NCI-H2227 treated with DMSO at 0.1 percent for 48 hours (cell line): ENCODE measurements around the gene MCTP2.

Experiments used
- DNase-seq: peaks from one replicate; lab custom pipeline; 2025; lab: John Stamatoyannopoulos, UW

The MCTP2 gene

GRCh38 chr15:94395640-94396039 is 164.3 kb downstream of the MCTP2 start:
- DNase-seq = no peak

- no peak for DNase-seq
Observed at GRCh38 chr15:94397337-94397736, 166.0 kb downstream of the MCTP2 start.

- DNase-seq = no peak
Observed at GRCh38 chr15:94398001-94398400, 166.6 kb downstream of the MCTP2 start.

GRCh38 chr15:94400526-94401298 is 169.4 kb downstream of the MCTP2 start:
- DNase-seq = no peak

- DNase-seq = no peak
Observed at GRCh38 chr15:94403331-94403730, 172.0 kb downstream of the MCTP2 start.

GRCh38 chr15:94404733-94405283 is 173.4 kb downstream of the MCTP2 start:
- no peak for DNase-seq

GRCh38 chr15:94411285-94411684 is 179.9 kb downstream of the MCTP2 start:
- peak; percentile 92 for DNase-seq

- DNase-seq = peak; percentile 36
Observed at GRCh38 chr15:94411846-94412245, 180.5 kb downstream of the MCTP2 start.

- DNase-seq = peak; percentile 29
Observed at GRCh38 chr15:94412979-94413746, 181.8 kb downstream of the MCTP2 start.

GRCh38 chr15:94414916-94415315 is 183.6 kb downstream of the MCTP2 start:
- peak; percentile 42 for DNase-seq

GRCh38 chr15:94416267-94416666 is 184.9 kb downstream of the MCTP2 start:
- no peak for DNase-seq

GRCh38 chr15:94416820-94417219 is 185.5 kb downstream of the MCTP2 start:
- no peak for DNase-seq

GRCh38 chr15:94417501-94418293 is 186.3 kb downstream of the MCTP2 start:
- peak; percentile 53 for DNase-seq

- DNase-seq = no peak
Observed at GRCh38 chr15:94421706-94422105, 190.3 kb downstream of the MCTP2 start.

GRCh38 chr15:94432279-94432678 is 200.9 kb downstream of the MCTP2 start:
- DNase-seq = no peak

GRCh38 chr15:94439158-94439557 is 207.8 kb downstream of the MCTP2 start:
- DNase-seq = no peak

- no peak for DNase-seq
Observed at GRCh38 chr15:94441760-94442159, 210.4 kb downstream of the MCTP2 start.

- DNase-seq = no peak
Observed at GRCh38 chr15:94442480-94442879, 211.1 kb downstream of the MCTP2 start.

GRCh38 chr15:94443186-94443585 is 211.8 kb downstream of the MCTP2 start:
- DNase-seq = no peak

GRCh38 chr15:94445566-94446160 is 214.3 kb downstream of the MCTP2 start:
- no peak for DNase-seq

GRCh38 chr15:94446441-94446840 is 215.1 kb downstream of the MCTP2 start:
- DNase-seq = no peak

GRCh38 chr15:94451466-94451865 is 220.1 kb downstream of the MCTP2 start:
- no peak for DNase-seq
